GDM1 (cell line): ENCODE data around the gene ROCK2.

Experiments used
- DNase-seq: peaks from one replicate; lab custom pipeline; 2025; lab: John Stamatoyannopoulos, UW

ROCK2 gene

DNA sequence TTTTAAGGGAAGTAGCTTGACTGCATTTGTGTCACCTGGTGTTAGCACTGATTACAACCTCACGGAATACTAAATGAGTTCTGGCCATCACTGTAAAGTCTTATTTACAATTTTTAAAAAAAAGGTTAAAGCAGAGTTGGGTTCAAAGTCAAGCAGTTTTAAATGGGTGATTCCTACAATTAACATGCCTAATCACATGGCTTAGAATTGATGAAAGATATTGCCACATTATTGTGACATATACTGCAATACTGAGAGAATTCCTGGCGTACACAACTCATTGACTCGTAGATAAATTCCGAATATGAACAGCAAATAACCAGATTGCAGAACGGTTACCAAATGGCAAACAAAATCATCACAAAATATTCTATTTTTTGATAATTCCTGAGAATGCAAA, 34.2 kb downstream of the ROCK2 start:
- DNase-seq, result no peak

DNA sequence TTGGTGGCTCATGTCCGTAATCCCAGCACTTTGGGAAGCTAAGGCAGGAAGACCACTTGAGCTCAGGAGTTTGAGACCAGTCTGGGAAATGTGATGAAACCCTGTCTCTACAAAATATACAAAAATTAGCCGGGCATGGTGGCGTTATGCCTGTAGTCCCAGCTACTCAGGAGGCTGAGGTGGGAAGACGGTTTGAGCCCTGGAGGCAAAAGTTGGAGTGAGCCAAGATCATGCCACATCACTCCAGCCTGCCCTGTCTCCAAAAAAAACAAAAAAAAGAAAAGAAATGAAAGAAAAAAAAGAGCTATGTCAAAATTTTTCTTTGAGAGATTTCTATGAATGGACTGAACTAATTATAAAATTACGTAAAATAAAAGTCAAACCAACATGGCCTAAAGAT, 34.7 kb downstream of the ROCK2 start:
- no peak for DNase-seq

DNA sequence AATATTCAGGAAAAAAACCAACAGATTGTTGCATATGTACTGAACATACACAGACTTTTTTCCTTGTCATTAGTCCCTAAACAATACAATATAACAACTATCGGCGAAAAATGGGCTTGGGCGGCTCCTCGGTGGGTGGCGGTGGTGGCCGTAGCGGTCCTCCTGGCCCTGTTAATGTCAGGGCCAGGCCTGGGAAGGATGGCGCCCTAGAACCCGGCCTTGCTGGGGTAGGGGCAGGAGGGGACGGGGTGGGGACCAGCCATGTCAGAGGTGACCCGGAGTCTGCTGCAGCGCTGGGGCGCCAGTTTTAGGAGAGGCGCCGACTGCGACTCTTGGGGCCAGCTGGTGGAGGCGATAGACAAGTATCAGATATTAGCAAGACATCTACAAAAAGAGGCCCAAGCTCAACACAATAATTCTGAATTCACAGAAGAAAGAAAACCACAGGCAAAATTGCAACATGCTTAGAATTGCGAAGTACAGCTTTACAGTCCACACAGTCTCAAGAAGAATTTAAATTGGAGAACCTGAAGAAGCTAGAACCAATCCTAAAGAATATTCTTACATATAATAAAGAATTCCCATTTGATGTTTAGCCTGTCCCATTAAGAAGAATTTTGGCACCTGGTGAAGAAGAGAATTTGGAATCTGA, 36.5 kb downstream of the ROCK2 start:
- no peak for DNase-seq

DNA sequence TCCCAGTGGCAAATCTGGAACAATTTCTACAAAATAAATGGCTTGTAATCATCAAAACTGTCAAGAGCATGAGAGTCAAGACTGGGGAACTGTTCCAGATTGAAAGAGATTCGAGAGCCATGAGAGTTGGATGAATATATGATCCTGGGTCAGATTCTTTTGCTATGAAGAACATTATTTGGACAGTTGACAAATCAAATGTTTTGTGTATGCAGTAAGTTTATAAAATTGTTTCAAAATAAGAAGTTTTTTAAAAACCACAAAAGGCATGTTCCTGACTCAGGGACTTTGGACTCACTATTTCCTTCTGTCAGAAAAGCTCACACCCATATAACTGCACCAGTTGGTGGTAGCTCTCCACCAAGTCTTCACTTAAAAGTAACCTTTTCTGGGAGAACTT, 38.5 kb downstream of the ROCK2 start:
- DNase-seq, result no peak

DNA sequence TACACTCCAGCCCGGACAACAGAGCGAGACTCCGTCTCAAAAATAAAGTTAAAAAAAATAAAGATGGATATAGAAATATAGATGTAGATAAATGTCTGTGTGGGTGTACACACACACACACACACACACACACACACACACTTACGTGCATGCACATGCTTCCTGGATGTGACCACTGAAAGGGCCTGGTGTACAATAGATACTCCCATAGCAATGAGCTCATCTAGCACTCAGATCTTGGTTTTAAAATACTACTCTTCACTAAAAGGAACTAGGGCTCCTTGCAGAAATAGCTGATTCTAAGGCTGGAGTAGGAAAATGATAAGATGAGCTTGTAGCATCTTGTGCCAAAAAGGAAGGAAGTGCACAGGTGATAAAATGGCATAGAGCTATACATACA, 39.1 kb downstream of the ROCK2 start:
- DNase-seq, result no peak

DNA sequence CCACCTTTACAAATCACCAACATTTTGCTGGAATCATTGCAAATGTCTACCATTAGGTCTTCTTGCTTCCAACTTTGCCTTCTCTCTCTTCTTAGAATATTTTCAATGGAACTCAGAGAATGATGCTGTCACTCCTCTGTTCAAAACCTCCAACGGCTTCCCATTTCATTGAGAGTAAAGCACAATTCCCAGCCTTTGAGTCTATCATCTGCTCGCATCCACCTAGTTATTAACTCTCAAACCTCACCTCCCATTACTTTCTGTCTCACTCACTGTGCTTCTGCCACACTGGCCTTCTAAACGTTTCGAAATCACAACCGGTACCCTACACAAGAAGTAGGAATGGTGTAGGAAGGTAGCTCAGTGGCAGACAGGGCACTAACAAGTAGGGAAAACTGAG, 40.0 kb downstream of the ROCK2 start:
- DNase-seq, result no peak

DNA sequence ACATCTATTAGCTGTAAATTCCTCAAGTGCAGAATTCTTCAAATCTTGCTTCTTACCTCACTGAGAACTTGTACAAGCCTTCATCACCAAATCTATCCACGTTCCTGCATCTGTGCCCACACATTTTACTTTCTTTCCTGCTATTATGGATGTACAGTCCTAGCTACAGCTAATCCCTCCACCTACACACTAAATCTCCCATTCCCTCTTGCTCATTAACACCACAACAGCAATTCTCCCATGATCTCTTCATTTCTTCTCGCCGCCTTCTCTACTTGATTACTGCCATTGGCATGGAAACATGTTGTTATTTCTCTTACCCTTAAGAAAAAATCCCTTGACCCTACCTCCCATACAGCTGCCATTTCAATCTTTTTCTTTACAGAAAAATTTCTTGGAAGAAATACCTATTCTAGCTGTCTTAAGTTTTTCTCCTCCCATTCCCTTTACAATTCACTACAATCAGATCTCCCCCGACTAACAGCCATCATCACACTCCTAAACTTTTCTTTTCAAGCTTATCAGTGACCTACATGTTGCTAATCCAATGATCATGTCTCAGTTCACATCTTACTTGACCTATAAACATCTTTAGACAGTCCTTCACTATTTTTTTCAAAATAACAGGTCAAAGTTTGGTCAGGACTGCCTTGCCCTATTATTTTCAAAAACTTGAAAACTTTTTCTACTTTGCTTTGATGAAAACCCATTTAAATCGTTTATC, 41.0 kb downstream of the ROCK2 start:
- DNase-seq, result no peak

DNA sequence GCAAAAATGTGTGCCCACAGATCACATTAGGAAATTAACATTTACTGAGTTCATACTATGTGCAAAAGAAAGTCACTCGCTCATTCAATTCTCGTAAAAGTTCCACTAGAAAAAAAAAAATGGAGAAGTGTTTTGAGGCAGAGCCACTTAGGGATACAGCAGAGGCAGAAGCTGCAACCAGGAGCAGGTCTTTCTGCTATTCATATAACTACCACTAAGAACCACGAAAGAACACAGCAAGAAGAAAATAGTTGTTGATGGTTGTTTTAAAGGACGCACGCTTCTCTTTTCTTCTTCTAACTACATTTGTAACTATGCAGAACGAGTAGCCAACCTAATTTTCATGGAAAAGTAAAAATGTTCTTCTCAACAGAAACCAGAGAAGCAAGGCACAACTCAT, 45.0 kb downstream of the ROCK2 start:
- DNase-seq, result no peak

DNA sequence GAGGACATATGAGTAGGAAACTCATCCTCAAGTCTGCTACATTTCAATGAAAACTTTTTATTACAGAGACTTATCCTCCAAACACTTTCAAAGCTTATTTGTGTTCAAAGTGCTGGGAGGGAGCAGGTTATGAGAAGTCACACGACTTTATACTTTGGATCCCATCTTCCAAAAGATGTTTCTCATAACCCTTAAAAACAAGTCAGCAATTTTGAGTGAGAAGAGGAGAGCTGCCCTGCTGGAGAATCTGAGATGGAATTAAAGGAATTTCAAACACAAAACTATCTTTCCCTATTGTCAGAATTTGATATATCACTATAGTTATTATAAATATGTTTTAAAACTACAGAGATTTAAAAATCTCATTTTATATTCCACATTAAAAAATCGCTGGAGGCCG, 45.8 kb downstream of the ROCK2 start:
- DNase-seq, result no peak

DNA sequence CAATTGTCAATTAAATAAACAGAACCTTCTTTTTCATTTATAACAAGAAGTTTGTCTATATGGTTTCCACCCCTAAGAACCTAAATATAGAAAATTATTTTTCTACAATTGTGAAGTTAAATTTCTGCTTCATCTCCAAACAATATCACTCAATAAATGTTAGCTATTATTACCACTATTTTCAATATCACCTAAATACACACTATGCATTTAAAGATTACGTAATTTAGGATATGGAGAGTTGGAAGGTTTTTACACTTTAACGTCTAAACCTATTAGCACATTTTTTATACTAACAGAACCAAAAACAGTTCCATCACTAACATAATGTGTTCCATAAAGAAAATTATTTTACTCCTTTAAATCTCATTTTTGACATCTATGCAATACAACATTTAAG, 48.0 kb downstream of the ROCK2 start:
- no peak for DNase-seq

DNA sequence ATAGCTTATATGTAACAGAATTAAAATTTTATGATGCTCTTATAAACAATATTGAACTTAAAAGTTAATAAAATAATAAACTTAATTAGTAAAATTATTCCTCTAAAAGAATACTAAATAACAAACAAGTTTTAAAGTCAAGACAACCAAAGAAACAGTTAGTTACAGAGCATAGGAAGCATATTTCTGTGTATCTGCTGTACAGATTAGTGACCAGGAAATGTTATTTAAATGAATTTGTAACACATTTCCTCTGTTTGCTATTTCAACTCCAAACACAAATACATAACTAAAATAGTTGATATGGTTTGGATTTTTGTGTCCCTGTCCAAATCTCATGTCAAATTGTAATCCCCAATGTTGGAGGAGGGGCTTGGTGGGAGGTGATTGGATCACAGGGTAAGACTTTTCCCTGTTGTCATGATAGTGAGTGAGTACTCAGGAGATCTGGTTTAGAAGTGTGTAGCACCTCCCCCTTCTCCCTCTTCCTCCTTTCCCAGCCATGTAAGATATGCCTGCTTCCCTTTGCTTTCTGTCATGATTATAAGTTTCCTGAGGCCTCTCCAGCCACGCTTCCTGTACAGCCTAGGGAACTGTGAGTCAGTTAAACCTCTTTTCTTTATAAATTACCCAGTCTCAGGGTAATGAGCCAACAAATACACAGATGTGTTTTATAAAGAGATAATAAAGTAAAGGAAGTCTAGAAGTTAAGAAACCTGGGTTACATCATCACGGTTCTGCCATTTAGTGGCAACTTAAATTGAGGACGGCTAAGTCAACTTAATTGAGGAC, 51.8 kb downstream of the ROCK2 start:
- DNase-seq, result no peak

DNA sequence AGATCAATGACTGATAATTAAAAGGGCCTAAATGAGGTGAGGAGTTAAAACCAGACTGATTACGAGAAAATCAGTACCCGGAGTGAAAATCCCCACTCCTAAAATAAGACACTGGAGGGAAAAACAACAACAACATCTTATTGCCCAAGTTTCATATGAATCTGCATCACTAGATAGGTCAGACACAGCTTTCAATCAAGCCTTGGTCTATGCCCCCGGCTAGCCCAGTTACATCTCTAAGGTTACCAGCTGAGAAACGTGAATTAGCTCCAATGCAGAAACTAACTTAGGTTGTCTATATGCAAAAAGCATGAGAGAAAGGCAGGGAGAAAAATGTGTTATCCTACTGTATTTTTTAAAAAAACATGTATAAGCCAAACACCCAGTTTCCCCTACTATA, 53.7 kb downstream of the ROCK2 start:
- DNase-seq, result no peak

DNA sequence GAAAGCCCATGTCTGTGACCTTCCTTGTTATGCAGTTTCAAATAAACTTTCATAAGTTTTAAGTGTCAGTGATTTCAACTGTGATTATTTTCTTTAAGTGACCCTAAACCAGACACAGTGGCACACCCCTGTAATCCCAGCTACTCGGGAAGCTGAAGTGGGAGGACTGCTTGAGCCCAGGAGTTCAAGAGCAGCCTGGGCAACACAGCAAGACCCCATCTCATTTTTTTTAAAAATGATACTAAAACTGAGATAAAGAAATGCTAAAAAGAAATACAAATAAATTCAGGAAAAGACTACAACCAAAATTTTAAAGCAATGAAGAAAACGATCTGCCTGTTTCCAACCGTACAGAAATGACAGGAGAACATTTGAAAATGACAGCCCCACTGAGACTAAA, 54.2 kb downstream of the ROCK2 start:
- no peak for DNase-seq

DNA sequence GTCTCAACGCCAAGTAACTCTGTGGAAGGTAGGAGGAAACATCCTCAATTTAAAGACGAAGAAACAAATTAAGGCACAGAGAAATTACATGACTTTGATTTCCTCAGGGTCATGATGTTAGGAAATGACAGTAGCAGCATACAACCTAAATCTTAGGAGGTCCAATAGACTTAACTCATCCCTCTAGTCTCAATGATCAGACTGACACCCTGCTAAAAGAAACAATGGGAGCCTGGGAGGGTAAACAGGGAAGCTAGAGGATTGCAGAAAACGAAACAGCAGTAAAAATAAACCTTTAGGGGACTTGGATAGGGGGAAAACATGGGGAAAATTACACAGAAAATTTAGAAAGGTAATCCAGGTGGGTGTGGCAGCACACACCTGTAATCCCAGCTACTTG, 56.0 kb downstream of the ROCK2 start:
- no peak for DNase-seq

DNA sequence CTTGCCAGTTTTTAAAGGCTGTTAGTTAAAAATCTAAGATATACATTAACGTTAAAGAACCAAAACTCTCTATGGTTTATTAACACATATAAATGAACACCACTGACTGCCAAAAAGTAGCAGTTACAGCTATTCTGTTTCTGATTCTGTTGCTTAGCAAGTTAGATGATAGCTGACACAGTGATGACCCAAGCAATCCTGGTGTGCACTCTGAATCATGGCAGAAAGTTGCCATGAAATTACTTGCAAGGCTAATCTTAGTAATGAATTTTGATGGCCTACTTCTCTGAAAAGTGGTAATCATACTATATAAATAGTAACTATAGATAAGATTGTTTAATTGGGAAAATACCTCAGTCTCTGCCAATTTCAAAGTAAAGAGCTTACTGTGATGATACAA, 57.7 kb downstream of the ROCK2 start:
- no peak for DNase-seq

DNA sequence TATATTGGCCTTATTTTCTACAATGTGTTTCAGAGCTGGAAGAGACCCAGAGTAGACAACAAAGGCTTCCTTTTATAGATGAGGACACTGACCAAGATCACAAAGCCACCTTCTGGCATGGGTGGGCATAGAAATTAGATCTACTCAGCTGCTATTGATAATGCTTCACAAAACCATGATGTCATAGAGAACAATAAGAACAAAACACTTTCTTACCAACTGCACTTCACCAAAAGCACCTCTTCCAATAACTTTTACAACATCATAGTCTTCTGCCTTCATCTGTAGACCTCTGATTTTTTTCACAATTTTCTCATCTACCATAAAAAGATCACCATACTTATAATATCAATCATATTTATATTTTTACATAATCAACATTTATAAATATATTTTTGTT, 58.1 kb downstream of the ROCK2 start:
- DNase-seq, result no peak

DNA sequence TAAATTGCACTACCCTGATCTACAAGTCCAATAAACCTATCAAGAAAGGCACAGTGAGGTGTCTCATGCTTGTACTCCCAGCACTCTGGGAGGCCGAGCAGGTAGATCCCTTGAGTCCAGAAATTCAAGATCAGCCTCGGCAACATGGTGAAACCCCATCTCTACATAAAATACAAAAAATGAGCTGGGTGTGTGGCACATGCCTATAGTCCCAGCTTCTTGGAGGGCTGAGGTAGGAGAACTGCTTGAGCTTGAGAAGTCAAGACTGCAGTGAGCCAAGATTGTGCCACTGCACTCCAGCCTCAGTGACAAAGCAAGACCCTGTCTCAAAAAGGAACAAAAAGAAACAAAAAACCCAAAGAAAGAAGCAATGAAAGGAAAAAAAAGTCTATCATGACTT, 58.9 kb downstream of the ROCK2 start:
- DNase-seq, result no peak

DNA sequence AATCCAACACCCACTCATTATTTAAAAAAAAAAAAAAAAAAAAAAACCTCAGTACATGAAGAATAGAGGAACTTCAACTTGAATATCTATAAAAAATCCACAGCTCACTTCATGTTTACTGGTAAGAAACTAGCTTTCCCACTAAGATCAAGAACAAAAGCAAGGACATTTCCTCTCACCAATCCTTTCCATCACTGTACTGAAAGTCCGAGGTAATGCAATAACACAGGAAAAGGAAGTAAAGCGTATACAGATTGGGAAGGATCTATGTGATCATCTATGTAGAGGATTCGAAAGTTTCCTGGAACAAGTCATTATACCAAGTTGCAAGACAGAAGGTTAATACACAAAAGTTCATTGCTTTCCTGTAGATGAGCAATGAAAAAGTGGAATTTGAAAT, 63.2 kb downstream of the ROCK2 start:
- no peak for DNase-seq

DNA sequence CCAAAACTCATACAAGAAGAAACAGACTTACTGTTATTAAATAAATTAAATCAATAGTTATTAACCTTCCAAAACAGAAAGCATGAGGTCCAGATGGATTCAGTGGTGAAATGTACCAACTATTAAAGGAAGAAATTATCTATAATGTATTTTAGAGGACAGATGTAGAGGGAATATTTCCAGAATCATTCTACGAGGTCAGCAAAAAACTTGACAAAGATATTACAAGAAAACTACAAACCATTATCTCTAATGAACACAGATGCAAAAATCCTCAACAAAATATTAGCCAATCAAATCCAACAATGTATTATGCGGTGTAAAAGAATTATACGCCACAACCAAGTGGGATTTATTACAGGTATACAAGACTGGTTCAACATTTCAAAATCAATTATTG, 63.7 kb downstream of the ROCK2 start:
- no peak for DNase-seq

DNA sequence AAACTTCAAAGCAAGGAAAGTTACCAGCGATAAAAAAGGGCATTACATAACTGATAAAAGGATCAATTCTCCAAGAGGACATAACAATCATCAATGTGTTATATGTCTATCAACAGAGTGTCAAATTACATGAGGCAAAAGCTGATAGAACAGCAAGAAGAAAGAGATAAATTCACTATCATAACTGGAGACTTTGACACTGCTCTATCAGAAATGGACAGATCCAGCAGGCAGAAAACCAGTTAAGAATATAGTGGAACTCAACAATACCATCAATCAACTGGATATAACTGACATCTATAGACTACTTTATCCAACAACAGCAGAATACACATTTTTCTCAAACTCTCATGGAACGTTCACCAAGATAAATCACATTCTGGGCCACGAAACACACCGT, 65.0 kb downstream of the ROCK2 start:
- DNase-seq, result no peak

DNA sequence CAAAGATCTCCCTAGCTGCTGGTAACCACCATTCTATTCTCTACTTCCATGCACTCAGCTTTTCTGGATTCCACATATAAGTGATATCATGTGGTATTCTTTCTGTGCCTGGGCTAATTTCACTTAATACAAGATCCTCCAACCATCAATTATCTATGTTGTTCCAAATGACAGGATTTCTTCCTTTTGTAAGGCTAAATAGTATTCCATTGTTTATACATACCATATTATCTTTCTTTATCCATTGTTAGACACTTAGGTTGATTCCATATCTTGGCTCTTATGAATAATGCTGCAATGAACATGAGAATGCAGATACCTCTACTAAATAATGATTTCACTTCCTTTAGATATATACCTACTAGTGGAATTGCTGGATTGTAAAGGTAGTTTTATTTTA, 66.2 kb downstream of the ROCK2 start:
- no peak for DNase-seq

DNA sequence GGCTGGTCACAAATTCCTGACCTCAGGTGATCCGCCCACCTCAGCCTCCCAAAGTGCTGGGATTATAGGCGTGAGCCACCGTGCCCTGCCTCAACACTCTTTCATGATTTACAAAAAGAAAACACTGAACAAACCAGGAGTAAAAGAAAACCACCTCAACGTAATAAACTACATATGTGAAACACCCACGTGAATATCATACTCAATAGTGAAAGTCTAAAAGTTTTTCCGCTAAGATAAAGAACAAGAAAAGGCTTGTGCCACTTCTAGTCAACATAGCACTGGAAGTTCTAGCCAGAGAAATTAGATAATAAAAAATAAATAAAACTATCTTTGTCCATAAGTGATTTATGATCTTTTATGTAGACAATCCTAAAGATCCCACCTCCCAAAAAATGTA, 68.5 kb downstream of the ROCK2 start:
- no peak for DNase-seq

DNA sequence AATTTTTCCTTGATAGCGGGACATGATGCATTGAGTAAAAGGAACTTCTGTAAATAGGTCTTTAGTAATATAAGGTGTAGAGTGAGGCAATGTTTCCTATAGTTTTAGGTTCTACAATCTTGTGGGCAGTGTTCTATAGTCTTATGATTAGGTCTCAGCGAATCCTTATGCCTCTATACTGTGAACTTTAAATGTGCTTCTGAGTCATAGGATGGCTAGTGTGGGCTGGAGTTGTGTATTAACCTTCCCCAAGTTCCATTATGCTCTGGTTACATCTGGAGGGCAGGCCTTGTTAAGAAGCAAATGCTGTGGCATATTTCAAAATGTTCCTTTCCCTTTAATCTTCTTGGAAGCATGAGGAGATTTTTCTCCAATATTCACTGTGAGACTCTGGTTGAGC, 73.5 kb downstream of the ROCK2 start:
- DNase-seq, result no peak
